ENCODE data around the gene PTGR2. TPM values are rescaled to one million over a fixed set of nuclear protein-coding genes. Genes with fewer than 3 reads are reported as not detected.

Gene PTGR2
- total RNA-seq, 1 experiment from 2014 or later: 6.7 TPM

- peak overlapping the region; percentile 23 for H3K9ac ChIP-seq (ENCODE audit: extremely low read depth, insufficient read length, low read length)
- no peaks in the 10 kb centered on the region for H4K20me1 ChIP-seq (ENCODE audit: control insufficient read depth, insufficient read depth, insufficient read length)
- Mint-ChIP-seq H3K27ac (no peak overlapping the region; a peak in 2 of 7 replicates), H3K36me3 (ENCODE audit: insufficient read depth in 1 of 3, low read depth in 3 of 3) (peaks cover 4 to 11% (median 11%) of the 10 kb centered on the region in 3 experiments; a peak in 6 of 7 replicates), H3K4me3 (no peak overlapping the region), H3K4me1 (peaks cover 19 to 21% of the 10 kb centered on the region in 2 experiments), H3K27me3 (ENCODE audit: low read depth) (no peaks in the 10 kb centered on the region), H3K9me3 (no peaks in the 10 kb centered on the region)
- H4K91ac ChIP-seq (ENCODE audit: insufficient read length, low read depth, low read length): no peak overlapping the region
- no peak overlapping the region for H3K23ac ChIP-seq (ENCODE audit: insufficient read length, low read depth, low read length)
- no peak overlapping the region for H2BK5ac ChIP-seq (ENCODE audit: insufficient read length, low read length)
- no peak overlapping the region for H3K14ac ChIP-seq (ENCODE audit: insufficient read depth, low read length)
- H4K5ac ChIP-seq (ENCODE audit: insufficient read length, low read depth, low read length): no peak overlapping the region
- no peak overlapping the region for H3T11ph ChIP-seq (ENCODE audit: low read length)
- H3K27me3 ChIP-seq (ENCODE audit: insufficient read depth, low read length): no peaks in the 10 kb centered on the region
- H3K79me1 ChIP-seq (ENCODE audit: insufficient read depth, low read depth, low read length, poor library complexity, severe bottlenecking): peaks cover 6% of the 10 kb centered on the region
- no peak overlapping the region for H3K4me2 ChIP-seq (ENCODE audit: insufficient read depth, insufficient read length, low read length)
- no peak overlapping the region for H3K27ac ChIP-seq (ENCODE audit: insufficient read length, low read depth, low read length)
- peaks cover 13% of the 10 kb centered on the region for H3K23me2 ChIP-seq (ENCODE audit: insufficient read length, low read depth, low read length, poor library complexity, severe bottlenecking)
- H3K4me1 ChIP-seq (ENCODE audit: insufficient read depth, low read length): no peaks in the 10 kb centered on the region
- H3K18ac ChIP-seq (ENCODE audit: insufficient read length, low read depth, low read length): no peak overlapping the region
- WGBS (ENCODE audit: extremely low coverage, insufficient read length, low lambda C conversion rate): no CpG with 5 or more reads among the region's 2 CpGs
- H2BK12ac ChIP-seq (ENCODE audit: insufficient read length, low read depth, low read length): no peak overlapping the region
- no peak overlapping the region for H3K56ac ChIP-seq (ENCODE audit: insufficient read length, low read depth, low read length)
- H2BK15ac ChIP-seq (ENCODE audit: low read depth, low read length): no peak overlapping the region
- H2BK120ac ChIP-seq (ENCODE audit: low read depth, low read length, poor library complexity, severe bottlenecking): no peak overlapping the region
- peaks cover 10% of the 10 kb centered on the region; the same call in 1 of the 2 replicates for H3K79me2 ChIP-seq (ENCODE audit: insufficient read depth, low read length)
- no peaks in the 10 kb centered on the region for H3K9me3 ChIP-seq (ENCODE audit: control insufficient read depth, low read depth, low read length)
- TF ChIP-seq CTCF (conservative IDR thresholded peaks at IDR 0.05): no peak
- DNase-seq: no peak
- no peak overlapping the region for H2AFZ ChIP-seq (ENCODE audit: low read length)
- no peak overlapping the region for H3K4ac ChIP-seq (ENCODE audit: low read depth, low read length)
- no peak overlapping the region for H4K8ac ChIP-seq (replicated peaks; ENCODE audit: insufficient read length, low read depth, low read length)
- H2AK5ac ChIP-seq (ENCODE audit: insufficient read length, low read length): no peak overlapping the region
- no peak overlapping the region for H2BK20ac ChIP-seq (ENCODE audit: low read depth, low read length, poor library complexity, severe bottlenecking)
These were observed 37.3 kb downstream of the PTGR2 start for GRCh38 chr14:73888971-73889370.
